Fibroblast of skin of right quadriceps (primary cell): Measurements from ENCODE around the gene DDI2.
"Not testable (repeated sequence)": the region's sequence is repeated elsewhere in the genome, so short reads cannot be mapped to it uniquely, and the experiment has no call there.

Experiments used
- DNase-seq: peaks from one replicate; pipeline ENCODE4 v3.0.0-alpha.2; 2013

The DDI2 gene

GRCh38 chr1:15637826-15638225, 20.6 kb downstream of the DDI2 start:
- DNase-seq: no peak

- DNase-seq: no peak
Observed at GRCh38 chr1:15639262-15639661, 22.0 kb downstream of the DDI2 start.

- DNase-seq: no peak
Observed at GRCh38 chr1:15639931-15640330, 22.7 kb downstream of the DDI2 start.

GRCh38 chr1:15640667-15641066, 23.4 kb downstream of the DDI2 start:
- no peak for DNase-seq

GRCh38 chr1:15649937-15650336, 32.7 kb downstream of the DDI2 start:
- no peak for DNase-seq

GRCh38 chr1:15650433-15650832, 33.2 kb downstream of the DDI2 start:
- no peak for DNase-seq

GRCh38 chr1:15652130-15652529, 34.9 kb downstream of the DDI2 start:
- not testable (repeated sequence) for DNase-seq

GRCh38 chr1:15654091-15654690, 36.9 kb downstream of the DDI2 start:
- no peak for DNase-seq

- no peak for DNase-seq
Observed at GRCh38 chr1:15656464-15656863, 39.2 kb downstream of the DDI2 start.

- DNase-seq: no peak
Observed at GRCh38 chr1:15657021-15657420, 39.8 kb downstream of the DDI2 start.

- DNase-seq: no peak
Observed at GRCh38 chr1:15660151-15660550, 42.9 kb downstream of the DDI2 start.

GRCh38 chr1:15662477-15662876, 45.2 kb downstream of the DDI2 start:
- DNase-seq: no peak

- DNase-seq: no peak
Observed at GRCh38 chr1:15663925-15664324, 46.7 kb downstream of the DDI2 start.

GRCh38 chr1:15667362-15667761, 50.1 kb downstream of the DDI2 start:
- DNase-seq: no peak

GRCh38 chr1:15668089-15668754, 51.0 kb downstream of the DDI2 start:
- no peak for DNase-seq

GRCh38 chr1:15669074-15669473, 51.8 kb downstream of the DDI2 start:
- DNase-seq: no peak

GRCh38 chr1:15669864-15670263, 52.6 kb downstream of the DDI2 start:
- DNase-seq: no peak

- no peak for DNase-seq
Observed at GRCh38 chr1:15671430-15671829, 54.2 kb downstream of the DDI2 start.

- DNase-seq: no peak
Observed at GRCh38 chr1:15674386-15675159, 57.3 kb downstream of the DDI2 start.

- DNase-seq: no peak
Observed at GRCh38 chr1:15676010-15676409, 58.8 kb downstream of the DDI2 start.

GRCh38 chr1:15676688-15677661, 59.7 kb downstream of the DDI2 start:
- no peak for DNase-seq

- DNase-seq: peak; percentile 86
Observed at GRCh38 chr1:15678578-15678977, 61.3 kb downstream of the DDI2 start.

GRCh38 chr1:15680131-15680530, 62.9 kb downstream of the DDI2 start:
- peak; percentile 64 for DNase-seq
